Measurements from ENCODE around the gene MAPK6.
A peak's percentile ranks its signal among the peaks of the same experiment; 100 is the strongest.

- TF ChIP-seq CTCF (IDR thresholded peaks at IDR 0.05) (no peak), POLR2AphosphoS5 (IDR thresholded peaks at IDR 0.05) (peak; percentile 84 to 93 (median 92)), POLR2A (IDR thresholded peaks at IDR 0.05) (peak in 2 of 4 donors; percentile 68 to 89), EP300 (IDR thresholded peaks at IDR 0.05) (no peak)
Measured at GRCh38 chr15:52018693-52019393, at the start of gene MAPK6.
